Stimulated activated CD4-positive, alpha-beta T cell treated with anti-CD3 and anti-CD28 coated beads, TNF-alpha, amount 100 ng/mL, for 1 hour (primary cell): ENCODE data around the gene KNL1.
"Not testable (repeated sequence)": the region's sequence is repeated elsewhere in the genome, so short reads cannot be mapped to it uniquely, and the experiment has no call there.

Experiments
- DNase-seq, 3 donors: peaks; one replicate each; pipeline ENCODE4 v3.0.0-alpha.2; 2020; ENCODE audit warnings: low read depth in 3 of 3, low spot score in 1 of 3

The KNL1 gene

GRCh38 chr15:40578892-40579291, 15.2 kb upstream of the KNL1 start:
- no peak for DNase-seq

GRCh38 chr15:40581796-40582195, 12.3 kb upstream of the KNL1 start:
- DNase-seq = not testable (repeated sequence)

DNA sequence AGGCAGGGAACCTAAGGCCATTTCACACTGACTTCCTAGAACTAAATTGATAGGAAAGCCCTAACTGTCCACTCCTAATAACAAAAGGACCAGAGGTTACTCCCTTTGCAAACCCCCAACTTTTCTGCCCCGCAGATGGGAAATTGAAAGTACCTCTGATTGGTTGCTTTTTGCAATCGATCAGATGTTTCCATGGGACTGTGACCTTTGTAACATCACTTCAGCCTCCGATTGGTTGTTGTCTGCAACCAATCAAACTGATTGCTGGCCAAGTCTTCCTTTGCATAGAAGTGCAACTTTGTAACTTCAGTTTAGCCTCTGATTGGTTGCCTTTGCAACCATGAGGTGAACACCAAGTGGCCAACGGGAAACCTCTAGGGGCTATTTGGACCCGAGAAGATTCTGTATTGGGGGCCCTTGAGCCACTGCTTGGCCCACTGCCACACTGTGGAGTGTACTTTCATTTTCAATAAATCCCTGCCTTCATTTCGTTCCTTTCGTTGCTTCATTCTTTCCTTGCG, 11.3 kb upstream of the KNL1 start:
- no peak for DNase-seq

GRCh38 chr15:40584191-40584590, 9.9 kb upstream of the KNL1 start:
- no peak for DNase-seq

DNA sequence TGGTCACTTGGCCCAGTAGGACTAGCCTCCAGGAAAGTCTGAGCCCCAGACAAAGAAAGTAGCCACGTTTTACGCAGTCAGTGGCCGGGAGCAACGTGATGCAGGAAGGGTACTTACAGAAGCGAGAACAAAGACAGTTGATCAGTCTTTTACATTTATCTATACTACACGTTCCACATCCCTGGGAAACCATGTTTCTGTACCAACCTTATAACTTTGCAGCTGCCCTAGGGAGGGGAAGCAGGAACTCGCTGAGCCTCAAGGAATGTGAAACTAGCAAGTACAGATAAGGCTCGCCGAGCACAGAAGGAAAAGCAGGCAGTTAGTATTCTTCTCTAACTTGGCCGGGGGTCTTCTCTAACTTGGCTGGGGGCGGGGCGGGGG, 3.4 kb upstream of the KNL1 start:
- no peak for DNase-seq

DNA sequence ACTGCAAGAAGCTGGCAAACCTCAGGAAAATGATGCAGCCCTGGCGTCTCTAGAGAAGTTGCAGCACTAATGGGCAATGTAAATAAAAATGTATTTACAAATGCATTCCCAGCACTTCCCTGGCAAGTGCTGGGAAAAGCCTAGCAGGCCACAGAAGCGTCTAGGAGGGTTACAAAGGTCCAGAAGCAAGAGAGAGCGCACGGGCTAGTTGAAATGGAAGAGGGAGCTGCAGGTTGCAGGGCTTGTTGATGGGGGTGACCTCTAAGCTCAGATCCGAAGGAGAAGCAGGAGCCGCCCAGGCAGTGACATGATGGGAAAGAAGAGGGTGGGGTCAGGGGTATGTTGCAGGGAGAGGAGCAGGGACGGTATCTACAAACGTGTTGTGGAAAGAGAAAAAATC, 2.7 kb upstream of the KNL1 start:
- no peak for DNase-seq

DNA sequence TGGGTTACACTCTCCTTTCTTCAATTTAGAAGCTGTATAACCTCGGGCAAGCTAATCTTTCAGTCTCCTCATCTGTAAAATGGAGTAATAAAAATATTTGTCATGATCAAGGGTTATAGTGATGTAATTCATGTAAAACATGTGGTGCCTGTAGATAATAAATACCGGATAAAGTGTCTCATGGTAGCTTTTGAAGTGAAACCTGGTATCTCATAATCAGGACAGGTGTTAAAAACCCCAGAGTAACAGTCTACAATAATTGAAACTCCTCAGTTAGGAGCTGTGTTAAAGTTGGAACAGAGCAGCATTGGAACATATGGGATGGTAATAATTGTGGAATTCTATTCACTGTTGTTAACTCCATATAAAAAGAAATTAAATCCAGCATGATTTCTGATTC, 884 bp upstream of the KNL1 start:
- no peak for DNase-seq

DNA sequence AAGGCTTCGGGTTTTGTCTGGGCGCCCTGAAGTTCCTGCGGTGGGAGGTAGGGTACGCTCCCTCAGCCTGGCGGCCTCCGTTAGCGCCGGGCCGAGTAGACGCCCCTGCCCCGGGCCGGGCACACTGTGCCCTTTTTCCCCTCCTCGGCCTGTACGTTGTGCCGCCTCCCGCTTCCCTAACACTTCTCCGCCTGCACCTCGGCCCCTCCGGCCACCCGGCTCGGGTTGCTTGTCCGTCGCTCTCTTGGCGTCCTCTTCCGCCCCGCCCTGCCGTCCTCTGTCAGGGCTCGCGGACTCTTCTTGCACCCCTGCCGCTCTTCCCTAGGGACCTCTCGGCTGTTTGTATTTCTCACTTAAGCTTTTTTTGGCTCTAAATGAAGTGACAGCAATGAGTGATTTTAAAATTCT, 384 bp downstream of the KNL1 start:
- no peak for DNase-seq

DNA sequence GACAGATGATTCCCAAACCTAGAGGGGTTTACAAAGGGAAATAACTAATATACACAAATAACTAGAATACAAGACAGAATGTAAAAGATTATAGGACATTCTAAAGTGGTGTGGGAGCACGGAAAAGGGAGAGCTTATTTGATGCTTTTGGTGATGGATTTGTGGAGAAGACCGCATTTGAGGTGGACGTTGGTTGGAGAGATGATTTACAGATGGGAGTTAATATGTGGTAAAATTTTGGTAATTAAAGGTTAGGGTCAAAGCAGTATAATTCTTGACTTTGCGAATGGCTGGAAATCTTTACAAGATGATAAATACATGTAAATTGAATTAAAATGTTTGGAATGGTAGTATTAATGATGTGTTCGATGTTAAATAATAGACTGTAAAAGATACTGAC, 1.2 kb downstream of the KNL1 start:
- DNase-seq = no peak

DNA sequence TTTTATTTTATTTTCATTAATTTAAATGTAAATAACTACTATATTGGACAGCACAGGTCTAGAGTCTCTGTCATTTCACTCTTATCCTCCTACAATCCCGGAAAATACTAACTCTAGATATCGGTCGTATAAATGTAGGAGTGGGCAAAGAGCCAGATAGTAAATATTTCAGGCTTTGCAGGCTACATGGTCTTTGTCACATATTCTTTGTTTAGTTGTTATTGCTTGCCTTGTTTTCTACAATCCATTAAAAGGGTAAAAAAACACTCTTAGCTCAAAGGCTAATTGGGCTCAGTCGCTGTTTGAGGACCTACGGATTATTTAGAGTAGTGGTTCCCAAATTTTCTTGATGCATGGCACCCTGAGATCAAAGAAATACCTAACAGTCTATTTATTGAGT, 1.7 kb downstream of the KNL1 start:
- no peak for DNase-seq

- no peak for DNase-seq
These were observed 3.0 kb downstream of the KNL1 start for GRCh38 chr15:40597024-40597423.

DNA sequence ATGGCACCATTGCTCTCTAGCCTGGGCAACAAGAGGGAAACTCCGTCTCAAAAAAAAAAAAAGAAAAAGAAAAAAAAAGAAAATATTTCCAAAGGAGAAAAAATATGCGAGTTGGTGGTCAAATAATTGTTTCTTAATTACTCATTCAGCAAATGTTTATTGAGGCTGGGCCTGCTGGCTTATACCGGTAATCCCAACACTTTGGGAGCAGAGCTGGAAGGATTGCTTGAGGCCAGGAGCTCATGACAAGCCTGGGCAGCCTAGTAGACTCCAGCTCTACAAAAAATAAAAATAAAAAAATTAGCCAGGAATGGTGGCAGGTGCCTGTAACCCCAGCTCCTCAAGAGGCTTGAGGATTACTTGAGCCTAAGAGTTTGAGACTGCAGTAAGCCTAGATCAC, 4.1 kb downstream of the KNL1 start:
- no peak for DNase-seq

GRCh38 chr15:40598672-40599071, 4.6 kb downstream of the KNL1 start:
- DNase-seq = no peak

GRCh38 chr15:40600956-40601355, 6.9 kb downstream of the KNL1 start:
- no peak for DNase-seq

DNA sequence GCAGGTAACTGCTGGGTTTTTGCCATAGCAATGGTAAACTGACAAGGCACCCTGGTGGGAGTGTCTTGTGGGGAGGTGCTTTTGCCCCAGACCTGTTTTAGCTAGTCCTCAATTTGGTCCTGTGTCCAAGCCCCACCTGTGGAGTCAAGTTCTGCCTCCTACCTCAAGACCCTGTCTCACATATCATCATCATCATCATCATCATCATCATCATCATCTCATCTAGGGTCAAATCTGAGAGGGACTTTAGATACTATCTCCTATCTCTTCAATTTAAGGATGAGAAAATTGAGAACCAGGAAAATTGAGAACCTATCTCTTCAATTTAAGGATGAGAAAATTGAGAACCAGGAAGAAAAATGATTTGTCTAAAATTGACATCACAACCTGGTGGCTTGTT, 9.9 kb downstream of the KNL1 start:
- no peak for DNase-seq

DNA sequence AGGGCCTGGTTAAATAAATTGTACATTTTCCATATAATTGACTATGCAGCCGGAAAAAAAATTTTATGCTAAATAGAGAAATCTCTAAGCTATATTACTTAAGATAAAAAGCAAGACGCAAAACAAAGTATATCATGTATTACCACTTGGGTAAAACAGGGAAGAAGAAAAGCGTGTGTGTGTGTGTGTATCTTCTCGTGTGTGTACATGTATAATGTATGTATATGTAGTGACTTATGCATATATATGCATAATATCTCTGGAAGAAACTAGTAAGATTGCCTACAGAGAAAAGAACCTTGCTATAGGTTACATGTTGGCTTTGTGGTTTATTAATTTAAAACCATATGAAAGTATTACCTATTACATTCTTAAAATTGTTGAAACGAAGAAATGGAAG, 19.0 kb downstream of the KNL1 start:
- no peak for DNase-seq

DNA sequence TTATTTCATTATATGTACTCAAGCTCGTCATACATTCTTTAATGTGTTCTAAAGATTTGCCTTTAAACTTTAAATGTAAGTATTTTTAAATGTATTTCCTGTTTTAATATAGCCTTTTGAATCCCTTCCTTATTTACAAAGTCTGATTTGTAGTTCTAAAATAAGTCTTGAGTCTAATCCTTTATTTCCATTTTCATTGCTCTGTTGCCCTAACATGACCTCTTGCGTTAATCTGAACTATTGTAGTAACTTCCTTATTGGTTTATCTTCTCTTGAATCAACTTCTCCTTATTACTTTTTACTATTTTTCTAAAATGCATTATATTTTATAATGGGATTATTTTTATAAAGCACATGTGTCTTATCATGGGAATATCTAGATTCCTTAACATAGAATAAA, 24.0 kb downstream of the KNL1 start:
- DNase-seq = no peak

DNA sequence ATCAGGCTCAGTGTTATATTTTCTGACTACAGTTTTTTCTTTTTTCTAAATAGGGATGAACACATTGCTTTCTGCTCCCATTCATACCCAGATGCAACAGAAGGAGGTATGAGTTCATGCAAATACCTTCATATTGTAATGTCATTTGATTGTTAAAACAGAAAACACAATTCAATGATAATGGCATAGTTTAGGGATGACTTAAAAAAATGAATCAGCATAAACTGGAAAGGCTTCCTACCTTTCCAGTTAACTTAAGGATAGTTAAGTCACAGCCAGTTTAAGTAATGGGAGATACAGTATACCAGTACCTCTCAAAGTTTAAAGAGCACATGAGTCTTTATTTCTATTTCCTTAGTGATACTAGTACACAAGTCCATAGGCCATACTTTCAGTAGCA, 24.9 kb downstream of the KNL1 start:
- no peak for DNase-seq

- no peak for DNase-seq
These were observed 29.3 kb downstream of the KNL1 start for GRCh38 chr15:40623361-40623760.

DNA sequence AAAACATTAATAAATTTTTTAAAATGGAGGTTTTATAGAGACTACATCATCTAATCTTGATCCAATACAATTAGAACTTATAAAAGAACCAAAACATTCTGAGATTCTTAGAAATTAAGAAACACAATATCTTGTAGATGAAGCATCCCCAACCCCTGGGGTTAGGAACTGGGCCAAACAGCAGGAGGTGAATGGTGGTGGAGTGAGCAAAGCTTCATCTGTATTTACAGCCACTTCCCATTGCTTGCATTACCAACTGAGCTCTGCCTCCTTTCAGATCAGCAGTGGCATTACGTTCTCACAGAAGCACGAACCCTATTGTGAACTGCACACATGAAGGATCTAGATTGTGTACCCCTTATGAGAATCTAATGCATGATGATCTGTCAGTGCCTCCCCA, 36.3 kb downstream of the KNL1 start:
- DNase-seq = no peak

- no peak for DNase-seq
These were observed 39.1 kb downstream of the KNL1 start for GRCh38 chr15:40633178-40633577.

- no peak for DNase-seq
These were observed 43.2 kb downstream of the KNL1 start for GRCh38 chr15:40637221-40637745.

- DNase-seq = no peak
These were observed 45.6 kb downstream of the KNL1 start for GRCh38 chr15:40639677-40640076.

DNA sequence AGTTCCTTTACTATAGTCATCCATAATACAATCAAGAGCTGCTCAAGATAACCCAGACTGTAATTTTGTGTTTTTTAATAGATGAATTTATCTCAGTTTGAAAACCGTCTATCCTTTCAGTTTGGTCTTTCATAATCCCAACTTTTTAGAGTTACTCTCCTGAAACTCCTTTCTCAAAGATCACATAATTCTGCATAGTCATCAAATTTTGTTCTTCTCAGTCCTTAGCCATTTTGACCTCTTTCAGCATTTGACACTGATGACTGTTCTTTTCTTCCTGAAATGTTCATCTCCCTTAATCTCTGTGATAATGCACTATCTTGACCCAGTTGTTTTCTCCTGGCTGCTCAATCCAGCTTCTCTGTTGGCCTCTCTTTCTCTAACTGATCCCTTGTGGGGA, 53.5 kb downstream of the KNL1 start:
- no peak for DNase-seq
